ENCODE measurements around the gene PAX6.

PAX6 gene

GRCh38 chr11:31827455-31828206 is 16.5 kb upstream of the PAX6 start:
- no peak overlapping the region for H3K4me3 ChIP-seq (replicated peaks; ENCODE audit: low read depth, low read length)
- no peak for DNase-seq (ENCODE audit: extremely low read depth, low read depth)
- no peak for TF ChIP-seq CTCF (IDR thresholded peaks at IDR 0.05; ENCODE audit: low read depth, low read length, missing control alignments)

DNA sequence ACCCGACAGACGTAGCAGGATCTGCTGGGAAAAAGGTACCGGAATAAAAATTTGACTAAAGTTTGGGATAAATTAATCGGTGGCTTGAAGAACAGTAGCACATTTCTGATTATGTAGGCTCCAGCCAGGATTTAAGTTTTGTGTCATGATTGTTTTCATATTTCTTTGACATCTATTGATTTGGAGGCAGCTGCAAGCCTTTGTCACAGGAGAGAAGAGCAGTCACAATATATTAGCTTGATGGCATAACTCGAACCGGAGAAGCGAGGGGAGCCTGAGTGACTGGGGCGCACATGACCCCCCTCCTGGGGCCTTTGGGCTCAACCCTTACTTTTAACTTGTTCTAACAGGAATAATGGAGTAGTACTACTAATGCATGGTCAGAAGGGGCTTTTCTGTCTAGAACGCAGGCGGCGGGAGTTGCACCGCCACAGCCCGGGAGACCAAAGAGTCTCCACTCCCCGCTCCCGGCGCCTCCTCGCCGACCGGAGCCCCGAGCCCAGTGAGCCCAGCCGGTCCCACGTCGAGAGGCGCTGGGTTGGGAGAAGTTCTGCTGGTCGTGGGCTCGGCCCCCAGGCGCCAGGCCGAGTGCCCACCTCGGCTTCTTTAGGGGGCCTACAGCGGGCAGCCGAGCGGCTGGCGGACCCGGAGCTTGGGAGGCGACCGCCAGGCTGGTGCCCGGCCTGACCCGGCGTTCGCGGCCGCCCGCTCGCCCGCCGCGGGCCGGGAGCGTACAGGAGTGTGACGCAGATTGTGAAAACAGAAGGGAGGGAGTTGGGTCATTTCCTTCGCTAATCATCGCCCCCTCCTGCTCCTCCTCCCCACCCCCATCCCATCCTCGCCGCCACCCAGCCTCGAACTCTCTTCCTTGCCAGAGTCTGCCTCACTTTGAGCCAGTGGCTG is 15.7 kb upstream of the PAX6 start:
- DNase-seq (ENCODE audit: extremely low read depth, low read depth), result no peak
- H3K4me3 ChIP-seq (replicated peaks; ENCODE audit: low read depth, low read length), result no peak overlapping the region
- no peak for TF ChIP-seq CTCF (IDR thresholded peaks at IDR 0.05; ENCODE audit: low read depth, low read length, missing control alignments)

GRCh38 chr11:31825838-31826484 is 14.8 kb upstream of the PAX6 start:
- H3K4me3 ChIP-seq (replicated peaks; ENCODE audit: low read depth, low read length), result no peak overlapping the region
- DNase-seq (ENCODE audit: extremely low read depth, low read depth), result no peak
- no peak for TF ChIP-seq CTCF (IDR thresholded peaks at IDR 0.05; ENCODE audit: low read depth, low read length, missing control alignments)

GRCh38 chr11:31824879-31825837 is 14.0 kb upstream of the PAX6 start:
- no peak overlapping the region for H3K4me3 ChIP-seq (replicated peaks; ENCODE audit: low read depth, low read length)
- no peak for TF ChIP-seq CTCF (IDR thresholded peaks at IDR 0.05; ENCODE audit: low read depth, low read length, missing control alignments)
- no peak for DNase-seq (ENCODE audit: extremely low read depth, low read depth)

GRCh38 chr11:31824332-31824878 is 13.3 kb upstream of the PAX6 start:
- TF ChIP-seq CTCF (IDR thresholded peaks at IDR 0.05; ENCODE audit: low read depth, low read length, missing control alignments), result no peak
- no peak overlapping the region for H3K4me3 ChIP-seq (replicated peaks; ENCODE audit: low read depth, low read length)
- no peak for DNase-seq (ENCODE audit: extremely low read depth, low read depth)
